HEK293T (cell line): Measurements from ENCODE around the gene GALK2.

Experiments
- CTCF ChIA-PET: fragments of 350-600 bp; formaldehyde crosslinking; extraction: SDS; loops from one replicate; lab custom pipeline; 2021; ENCODE audit warnings: antibody characterized with exemption, inconsistent platforms; lab: Yijun Ruan, JAX
- POLR2A ChIA-PET: fragments of 350-600 bp; formaldehyde crosslinking; extraction: SDS; loops from one replicate; lab custom pipeline; 2020; ENCODE audit warnings: antibody characterized with exemption, inconsistent platforms; lab: Yijun Ruan, JAX
- DNase-seq: peaks from one replicate; pipeline ENCODE4 v3.0.0; 2012; ENCODE audit warnings: mixed read lengths; ENCODE audit errors: extremely low spot score
- ARNT ChIP-seq: fragments of 450-650 bp; IDR thresholded peaks from 2 replicates; pipeline ENCODE4 v1.6.1; 2017; ENCODE audit warnings: mild to moderate bottlenecking
- BHLHE40 ChIP-seq: fragments of 450-650 bp; IDR thresholded peaks from 2 replicates; pipeline ENCODE4 v1.6.1; 2016; ENCODE audit warnings: mild to moderate bottlenecking, moderate library complexity, borderline replicate concordance
- CTBP1 ChIP-seq: fragments of 450-650 bp; IDR thresholded peaks from 2 replicates; pipeline ENCODE4 v1.6.1; 2016; ENCODE audit warnings: borderline replicate concordance
- ELF4 ChIP-seq: fragments of 450-650 bp; IDR thresholded peaks from 2 replicates; pipeline ENCODE4 v1.6.1; 2017; ENCODE audit warnings: antibody characterized with exemption
- FOXA1 ChIP-seq: fragments of 450-650 bp; IDR thresholded peaks from 2 replicates; pipeline ENCODE4 v1.6.1; 2016; ENCODE audit warnings: mild to moderate bottlenecking
- FOXK2 ChIP-seq: fragments of 450-650 bp; IDR thresholded peaks from 2 replicates; pipeline ENCODE4 v1.6.1; 2016; ENCODE audit warnings: mild to moderate bottlenecking
- FOXM1 ChIP-seq: fragments of 450-650 bp; IDR thresholded peaks from 2 replicates; pipeline ENCODE4 v1.6.1; 2017; ENCODE audit warnings: mild to moderate bottlenecking, borderline replicate concordance
- HDGF ChIP-seq: fragments of 450-650 bp; IDR thresholded peaks from 2 replicates; pipeline ENCODE4 v1.6.1; 2017; ENCODE audit warnings: antibody characterized with exemption, borderline replicate concordance
- L3MBTL2 ChIP-seq: fragments of 450-650 bp; conservative IDR thresholded peaks from 2 replicates; pipeline ENCODE4 v1.6.1; 2016; ENCODE audit warnings: mild to moderate bottlenecking
- LEF1 ChIP-seq: fragments of 450-650 bp; IDR thresholded peaks from 2 replicates; pipeline ENCODE4 v1.6.1; 2017; ENCODE audit warnings: mild to moderate bottlenecking, borderline replicate concordance
- NFRKB ChIP-seq: fragments of 450-650 bp; IDR thresholded peaks from 2 replicates; pipeline ENCODE4 v1.6.1; 2016; ENCODE audit warnings: mild to moderate bottlenecking, moderate library complexity
- PKNOX1 ChIP-seq: fragments of 450-650 bp; IDR thresholded peaks from 2 replicates; pipeline ENCODE4 v1.6.1; 2016
- SP1 ChIP-seq: fragments of 450-650 bp; IDR thresholded peaks from 2 replicates; pipeline ENCODE4 v1.6.1; 2017
- SUZ12 ChIP-seq: fragments of 450-650 bp; IDR thresholded peaks from 2 replicates; pipeline ENCODE4 v1.6.1; 2016; ENCODE audit warnings: mild to moderate bottlenecking
- TARDBP ChIP-seq: fragments of 450-650 bp; IDR thresholded peaks from 2 replicates; pipeline ENCODE4 v1.6.1; 2016
- ZNF384 ChIP-seq: fragments of 450-650 bp; IDR thresholded peaks from 2 replicates; pipeline ENCODE4 v1.6.1; 2016

The GALK2 gene

GRCh38 chr15:49361370-49361769 is 191.3 kb downstream of the GALK2 start:
- ChIA-PET POLR2A (no interaction called here), CTCF (no interaction called here)
- no peak for DNase-seq
- TF ChIP-seq SUZ12 (no peak), HDGF (no peak), TARDBP (no peak), FOXM1 (no peak), NFRKB (no peak), LEF1 (no peak), FOXK2 (no peak), ELF4 (no peak), FOXA1 (no peak), ARNT (no peak), L3MBTL2 (no peak), ZNF384 (no peak), CTBP1 (no peak)

- ChIA-PET POLR2A (no interaction called here), CTCF (no interaction called here)
- DNase-seq = no peak
- TF ChIP-seq NFRKB (no peak), SUZ12 (no peak), ZNF384 (no peak), FOXA1 (no peak)
Observed at GRCh38 chr15:49366496-49366895, 196.4 kb downstream of the GALK2 start.

- ChIA-PET CTCF (no interaction called here), POLR2A (no interaction called here)
- TF ChIP-seq SUZ12 = no peak
- no peak for TF ChIP-seq FOXA1
- no peak for TF ChIP-seq ARNT
- no peak for TF ChIP-seq SP1
- no peak for TF ChIP-seq HDGF
- TF ChIP-seq BHLHE40 = no peak
- no peak for TF ChIP-seq FOXK2
- TF ChIP-seq TARDBP = no peak
- no peak for TF ChIP-seq ELF4
- no peak for TF ChIP-seq PKNOX1
- no peak for TF ChIP-seq LEF1
- TF ChIP-seq NFRKB = no peak
- TF ChIP-seq FOXM1 = no peak
- no peak for TF ChIP-seq L3MBTL2
- TF ChIP-seq CTBP1 = no peak
- no peak for TF ChIP-seq ZNF384
- no peak for DNase-seq
Observed at GRCh38 chr15:49370782-49371181, 200.7 kb downstream of the GALK2 start.

- ChIA-PET CTCF (no interaction called here), POLR2A (no interaction called here)
- TF ChIP-seq SP1 = no peak
- no peak for TF ChIP-seq L3MBTL2
- TF ChIP-seq SUZ12 = no peak
- TF ChIP-seq ELF4 = no peak
- no peak for TF ChIP-seq HDGF
- TF ChIP-seq NFRKB = no peak
- no peak for TF ChIP-seq CTBP1
- TF ChIP-seq PKNOX1 = no peak
- TF ChIP-seq BHLHE40 = no peak
- no peak for TF ChIP-seq FOXK2
- no peak for DNase-seq
Observed at GRCh38 chr15:49372366-49372765, 202.3 kb downstream of the GALK2 start.

- DNase-seq = no peak
- ChIA-PET POLR2A (no interaction called here), CTCF (no interaction called here)
- TF ChIP-seq ELF4 (no peak), FOXA1 (no peak), SUZ12 (no peak), PKNOX1 (no peak), ZNF384 (no peak), FOXM1 (no peak), NFRKB (no peak), TARDBP (no peak), LEF1 (no peak), BHLHE40 (no peak), ARNT (no peak), FOXK2 (no peak), SP1 (no peak), HDGF (no peak), L3MBTL2 (no peak), CTBP1 (no peak)
Observed at GRCh38 chr15:49379996-49380395, 209.9 kb downstream of the GALK2 start.

- POLR2A ChIA-PET = no interaction called here
- DNase-seq = no peak
- CTCF ChIA-PET = no interaction called here
- TF ChIP-seq FOXA1 (no peak), PKNOX1 (no peak), L3MBTL2 (no peak), LEF1 (no peak), TARDBP (no peak), CTBP1 (no peak), FOXK2 (no peak), FOXM1 (no peak), SUZ12 (no peak), NFRKB (no peak), ZNF384 (no peak), ELF4 (no peak), HDGF (no peak), BHLHE40 (no peak)
Observed at GRCh38 chr15:49380912-49381311, 210.9 kb downstream of the GALK2 start.
